Measurements from ENCODE around the gene DPP10.
A peak's percentile ranks its signal among the peaks of the same experiment; 100 is the strongest.

The DPP10 gene

GRCh38 chr2:114545052-114545451 lies 102.6 kb downstream of the DPP10 start:
- DNase-seq (ENCODE audit: low read depth) = no peak
- no peak for TF ChIP-seq CTCF (IDR thresholded peaks at IDR 0.05; ENCODE audit: low read depth, low read length, missing control alignments)
- H3K4me3 ChIP-seq (ENCODE audit: low read depth, low read length) = no peak overlapping the region

- no peak for TF ChIP-seq CTCF (IDR thresholded peaks at IDR 0.05; ENCODE audit: low read depth, low read length, missing control alignments)
- H3K4me3 ChIP-seq (ENCODE audit: low read depth, low read length) = no peak overlapping the region
- no peak for DNase-seq (ENCODE audit: low read depth)
Measured at GRCh38 chr2:114546531-114546930, 104.1 kb downstream of the DPP10 start.

DNA sequence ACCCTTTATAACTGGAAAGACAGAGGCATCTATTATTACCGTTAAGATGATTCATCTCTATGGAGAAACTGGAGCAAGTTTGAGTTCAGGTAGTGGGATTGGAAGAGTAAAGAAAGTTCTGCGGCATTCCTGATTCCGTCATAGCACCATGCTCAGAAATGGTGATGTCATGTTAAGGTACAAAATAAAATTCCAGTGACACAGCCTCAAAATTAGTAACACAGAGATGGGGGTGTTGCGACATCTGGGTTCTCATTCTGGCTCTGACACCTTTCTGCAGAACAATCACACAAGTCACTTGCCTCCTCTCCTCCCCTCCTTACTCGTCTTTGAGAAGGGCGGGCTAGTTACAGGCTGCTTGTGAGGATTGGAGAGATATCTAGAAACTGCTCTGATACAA lies 105.7 kb downstream of the DPP10 start:
- H3K4me3 ChIP-seq (ENCODE audit: low read depth, low read length) = no peak overlapping the region
- no peak for TF ChIP-seq CTCF (IDR thresholded peaks at IDR 0.05; ENCODE audit: low read depth, low read length, missing control alignments)
- no peak for DNase-seq (ENCODE audit: low read depth)

DNA sequence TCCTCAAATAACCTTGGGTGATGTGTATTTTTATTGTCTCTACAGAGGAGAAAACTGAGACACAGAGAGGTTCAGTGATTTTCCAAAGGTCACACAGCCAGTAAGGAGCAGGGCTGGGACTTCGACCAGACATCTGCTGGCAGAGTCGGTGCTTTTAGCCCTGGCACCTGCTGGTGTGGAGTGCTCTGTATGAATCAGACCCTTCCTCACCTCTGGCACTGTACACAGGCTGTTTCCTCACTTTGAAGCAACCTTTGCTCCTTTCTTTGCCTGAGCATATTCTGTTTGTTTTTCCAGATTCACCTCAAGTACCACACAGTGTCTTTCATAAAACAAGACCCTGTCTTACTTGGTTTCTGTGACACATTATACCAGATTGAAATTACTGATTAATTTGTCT lies 107.9 kb downstream of the DPP10 start:
- TF ChIP-seq CTCF (IDR thresholded peaks at IDR 0.05; ENCODE audit: low read depth, low read length, missing control alignments) = no peak
- H3K4me3 ChIP-seq (ENCODE audit: low read depth, low read length) = no peak overlapping the region
- DNase-seq (ENCODE audit: low read depth) = no peak

DNA sequence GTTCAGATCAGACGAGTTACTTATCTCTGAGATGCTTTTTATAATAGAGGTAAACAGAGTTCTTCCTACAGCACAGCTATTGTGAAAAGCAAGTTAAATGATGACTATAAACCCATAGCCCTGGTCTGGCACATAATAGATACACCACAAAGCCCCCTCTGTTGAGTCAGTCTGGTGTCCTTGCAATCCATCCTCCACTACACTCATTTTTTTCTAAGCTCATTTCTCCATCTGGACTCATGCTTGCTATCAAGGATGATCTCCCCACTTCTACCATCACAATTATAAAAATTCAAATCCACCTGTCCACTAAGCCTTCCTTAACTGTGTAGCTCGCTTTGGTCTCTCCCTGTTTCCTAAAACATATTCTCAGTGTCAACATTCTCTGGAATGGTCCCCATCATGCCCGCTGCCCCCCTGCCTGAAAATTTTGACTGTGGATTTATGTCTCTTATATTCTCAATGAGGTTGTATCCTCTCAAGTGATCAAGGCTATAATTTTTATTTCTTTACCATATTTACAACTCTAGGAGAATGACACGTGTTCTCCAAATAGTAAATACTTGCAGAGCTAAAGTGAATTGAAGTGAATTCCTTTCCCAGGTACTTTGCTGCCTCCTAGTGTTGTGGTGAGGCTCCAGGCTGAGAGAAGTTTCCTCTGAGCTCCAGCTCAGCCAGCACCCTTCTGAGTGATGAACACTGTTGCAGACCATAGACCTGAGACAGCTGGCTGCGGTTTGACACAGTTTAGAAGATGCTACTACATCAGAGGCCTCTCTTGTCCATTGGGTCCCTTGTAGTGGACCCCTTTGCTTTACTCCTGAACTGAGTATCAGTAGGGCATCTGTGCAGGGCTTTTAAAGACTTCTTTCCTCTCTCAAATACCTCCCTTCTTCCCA lies 108.7 kb downstream of the DPP10 start:
- TF ChIP-seq CTCF (IDR thresholded peaks at IDR 0.05; ENCODE audit: low read depth, low read length, missing control alignments) = peak; percentile 61
- H3K4me3 ChIP-seq (ENCODE audit: low read depth, low read length) = no peak overlapping the region
- DNase-seq (ENCODE audit: low read depth) = peak; percentile 3

DNA sequence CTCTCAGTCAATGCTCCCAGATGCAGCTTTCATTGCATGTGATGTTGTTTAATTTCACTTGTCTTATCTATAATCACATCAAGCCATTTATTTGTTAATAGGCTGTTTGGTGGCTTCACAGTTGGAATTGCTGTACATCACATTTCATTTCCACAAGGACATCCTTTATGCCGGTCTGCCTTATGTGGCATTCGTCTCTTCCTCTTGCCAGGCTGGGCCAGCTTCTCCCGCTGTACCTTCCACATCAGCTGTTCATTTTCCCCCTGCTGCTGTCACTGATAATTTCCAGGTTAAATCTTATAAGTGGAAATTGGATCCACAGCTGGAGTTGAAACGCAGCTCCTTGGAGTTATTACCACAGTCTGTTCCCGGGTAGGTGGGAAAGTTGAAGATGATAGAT lies 110.6 kb downstream of the DPP10 start:
- no peak for DNase-seq (ENCODE audit: low read depth)
- H3K4me3 ChIP-seq (ENCODE audit: low read depth, low read length) = no peak overlapping the region
- TF ChIP-seq CTCF (IDR thresholded peaks at IDR 0.05; ENCODE audit: low read depth, low read length, missing control alignments) = no peak

GRCh38 chr2:114569166-114569565 lies 126.7 kb downstream of the DPP10 start:
- H3K4me3 ChIP-seq (ENCODE audit: low read depth, low read length) = no peak overlapping the region
- no peak for TF ChIP-seq CTCF (IDR thresholded peaks at IDR 0.05; ENCODE audit: low read depth, low read length, missing control alignments)
- no peak for DNase-seq (ENCODE audit: low read depth)
